HG03342 (cell line): ENCODE results near the gene PRR14.

ENCODE experiments used
- ATAC-seq: cut with Tn5 transposase; IDR thresholded peaks from one replicate; pipeline ENCODE4 v1.9.1; 2021; ENCODE audit warnings: mild to moderate bottlenecking, moderate library complexity; ENCODE audit not compliant: unreplicated experiment

Gene PRR14

DNA sequence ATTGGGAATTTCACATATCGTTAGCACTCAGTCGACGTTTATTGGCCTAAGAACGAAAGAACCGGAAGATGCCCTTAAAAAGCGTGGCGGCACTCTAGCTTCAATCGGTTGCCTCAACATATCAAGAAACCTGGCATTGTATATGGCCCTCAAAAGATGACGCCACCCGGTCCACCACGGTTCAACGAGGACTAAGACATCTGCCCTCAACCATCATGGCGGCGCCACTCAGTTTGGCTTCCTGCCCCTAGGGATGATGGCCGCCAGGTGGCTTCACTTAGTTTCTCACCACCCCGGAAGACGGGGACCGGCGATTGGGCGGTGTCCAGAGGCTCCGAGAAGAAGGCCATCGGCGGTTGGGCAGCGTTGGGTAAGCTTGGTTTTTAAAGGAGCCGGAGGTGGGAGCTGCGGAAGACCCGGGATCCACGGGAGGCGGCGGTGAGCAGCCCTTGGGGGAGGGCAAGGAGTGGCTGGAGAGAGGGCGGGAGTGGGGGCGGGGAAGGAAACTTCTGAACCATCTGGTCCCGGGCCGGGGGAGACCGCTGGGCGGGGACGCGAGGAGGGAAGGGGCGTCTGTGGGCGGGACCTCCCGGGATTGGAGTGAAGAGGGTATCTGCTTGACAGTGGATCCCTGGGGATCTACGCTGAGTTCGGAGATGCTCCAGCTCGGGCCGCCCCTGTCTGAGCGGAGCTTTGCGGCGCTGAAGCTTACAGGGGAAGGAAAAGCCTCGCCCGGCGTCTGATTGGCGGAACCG is at the start of gene PRR14:
Gene PRR14 (plus strand): TSS at position 592 of the 755 bp plus-strand sequence. CDS start 686 bp downstream, outside the sequence.
- ATAC-seq = peak; percentile 66

GRCh38 chr16:30601966-30602365 is 48.8 kb upstream of the PRR14 start:
- ATAC-seq = no peak

GRCh38 chr16:30602616-30603277 is 48.0 kb upstream of the PRR14 start:
- no peak for ATAC-seq

GRCh38 chr16:30603945-30604315 is 46.8 kb upstream of the PRR14 start:
- ATAC-seq = no peak

- ATAC-seq = no peak
Observed at GRCh38 chr16:30604316-30604947, 46.3 kb upstream of the PRR14 start.

DNA sequence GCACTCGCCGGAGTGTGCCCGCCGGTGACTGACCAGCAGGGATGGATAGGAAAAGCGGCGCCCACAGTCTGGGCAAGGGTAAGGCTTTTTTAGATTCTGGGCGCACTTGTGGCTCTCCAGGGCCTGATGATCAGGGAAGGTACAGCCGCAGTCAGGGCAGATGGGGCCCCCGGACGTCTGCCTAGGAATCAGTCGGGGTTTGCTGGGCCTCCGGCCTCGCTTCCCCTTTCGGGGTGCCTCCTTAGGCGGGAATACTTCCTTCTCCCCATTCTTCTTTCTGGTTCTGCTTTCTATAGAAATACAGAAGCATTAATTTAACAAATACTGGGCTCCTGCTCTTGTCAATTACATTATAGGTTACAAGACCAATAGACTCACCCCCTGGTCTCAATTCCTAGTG is 45.6 kb upstream of the PRR14 start:
- no peak for ATAC-seq

GRCh38 chr16:30606004-30606403 is 44.8 kb upstream of the PRR14 start:
- ATAC-seq = no peak

DNA sequence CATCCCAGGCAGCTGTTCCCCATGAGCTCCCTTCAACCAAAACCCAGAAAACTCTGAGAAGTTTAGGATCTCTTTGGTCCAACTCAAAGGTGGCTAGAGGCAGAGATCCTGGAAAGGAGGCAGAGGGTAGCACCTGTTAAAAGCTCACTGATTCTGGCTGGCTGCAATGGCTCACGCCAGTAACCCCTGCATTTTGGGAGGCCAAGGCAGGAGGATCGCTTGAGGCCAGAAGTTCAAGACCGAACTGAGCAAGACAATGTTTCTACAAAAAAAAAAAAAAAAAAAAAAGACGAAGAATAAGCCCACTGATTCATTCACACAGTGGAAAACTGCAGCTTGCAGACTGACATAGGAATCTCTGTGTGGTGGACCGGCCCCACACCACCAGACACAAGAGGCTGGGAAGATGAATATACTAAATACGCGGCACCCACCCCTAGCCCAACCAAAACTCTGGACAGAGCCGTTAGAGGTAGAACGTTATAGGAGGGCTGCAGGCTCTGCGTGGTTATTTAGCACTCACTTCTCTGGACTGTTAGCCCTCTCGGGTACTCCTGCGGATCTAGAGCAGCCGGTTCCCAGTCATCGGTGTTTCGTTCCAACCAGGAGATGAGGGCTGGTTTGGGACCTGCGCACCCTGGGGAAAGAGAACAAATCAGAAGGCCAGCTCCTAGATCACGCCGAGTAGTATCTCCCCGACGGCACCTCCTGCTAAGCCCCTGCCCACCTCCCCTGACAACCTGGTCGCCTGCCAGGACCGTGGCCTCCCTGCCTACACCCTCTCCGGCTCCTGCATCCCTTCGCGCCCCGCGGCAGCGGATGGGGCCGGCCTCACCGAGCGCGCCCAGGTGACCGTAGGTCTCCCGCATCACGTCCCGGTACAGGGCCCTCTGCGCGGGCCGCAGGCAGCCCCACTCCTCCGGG is 41.5 kb upstream of the PRR14 start:
- ATAC-seq = peak; percentile 39

DNA sequence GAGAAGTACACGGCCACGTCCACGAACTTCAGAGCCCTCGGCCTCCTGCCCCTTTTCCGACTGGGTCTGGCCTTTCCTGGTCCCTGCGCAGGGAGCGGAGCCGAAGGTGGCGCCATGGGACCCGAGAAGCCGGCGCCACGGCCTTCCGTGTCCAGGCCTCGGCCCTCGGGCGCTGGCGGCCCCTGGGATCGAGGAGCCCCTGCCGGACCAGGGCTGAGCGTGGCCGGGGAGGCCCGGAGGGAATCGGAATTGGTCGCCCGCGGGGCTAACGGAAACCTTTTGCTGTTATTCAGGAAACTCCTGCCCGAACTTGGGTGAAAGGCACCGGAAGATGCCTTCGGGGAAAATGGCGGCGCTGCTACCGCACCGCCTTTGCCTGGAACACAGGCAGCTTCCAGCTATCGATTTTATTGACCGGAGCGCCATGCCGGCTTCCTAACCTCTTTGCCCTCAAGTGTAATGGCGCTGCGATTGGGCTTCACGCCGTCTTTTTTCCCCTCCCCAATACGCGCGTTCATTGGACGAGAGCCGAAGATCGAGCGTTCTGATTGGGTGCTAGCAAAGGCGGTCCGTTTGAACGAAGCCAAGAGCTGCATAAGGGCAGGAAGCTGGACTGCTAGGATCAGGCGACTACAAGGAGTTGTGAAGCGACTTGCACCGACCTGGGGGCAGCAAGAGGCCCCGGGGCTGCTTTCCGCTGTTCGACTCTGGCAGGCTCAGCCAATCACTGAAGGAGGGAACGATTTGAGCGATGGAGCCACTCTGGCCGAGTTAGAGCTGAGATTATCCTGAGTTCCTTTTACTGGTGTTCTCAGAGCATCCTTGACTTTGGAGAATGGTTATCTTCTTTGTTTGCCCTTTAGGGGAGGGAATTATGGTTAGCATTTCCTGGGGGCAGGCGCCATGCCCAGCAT is 40.6 kb upstream of the PRR14 start, which contains the start of gene ZNF689:
Gene ZNF689 (minus strand): TSS at position 464 of the 914 bp plus-strand sequence. CDS start 348 bp downstream, at position 116.
- peak; percentile 80 for ATAC-seq

GRCh38 chr16:30615358-30616091 is 35.2 kb upstream of the PRR14 start:
- ATAC-seq = no peak

DNA sequence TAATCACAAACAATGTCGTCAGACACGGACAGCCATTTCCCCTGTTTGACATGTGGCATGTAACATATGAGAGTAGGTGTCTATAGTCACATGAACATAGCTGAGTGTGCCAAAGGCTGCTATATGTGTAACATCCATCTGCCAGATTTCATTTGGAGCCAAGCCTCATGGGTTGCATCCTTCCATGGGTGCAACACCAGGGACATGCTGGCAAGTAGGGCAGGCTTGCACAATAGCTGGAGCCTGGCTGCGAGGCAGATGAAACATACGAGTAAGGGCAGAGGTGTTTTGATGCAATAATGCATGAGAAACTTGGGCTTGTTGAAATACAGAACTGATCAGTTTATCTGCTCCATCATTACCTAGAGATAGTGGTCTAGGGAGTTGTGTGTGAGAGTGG is 31.6 kb upstream of the PRR14 start:
- no peak for ATAC-seq

DNA sequence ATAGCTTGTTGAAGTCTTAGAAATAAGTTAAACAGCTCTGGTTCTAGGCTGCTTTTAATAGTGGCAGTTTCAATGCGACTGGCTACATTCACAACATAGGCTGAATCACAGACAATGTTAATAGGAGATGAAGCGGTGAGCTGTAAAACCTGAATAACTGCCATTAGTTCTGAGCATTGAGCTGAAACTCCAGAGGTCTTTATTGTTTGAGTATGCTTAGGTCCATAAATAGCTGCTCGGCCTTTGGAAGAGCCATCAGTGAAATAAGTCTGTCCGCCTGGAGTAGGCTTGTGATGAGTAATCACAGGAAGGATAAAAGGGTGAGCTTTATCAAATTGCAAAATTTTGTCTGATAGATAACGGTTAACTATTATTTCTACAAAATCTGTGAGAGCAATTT is 31.1 kb upstream of the PRR14 start:
- ATAC-seq = no peak

DNA sequence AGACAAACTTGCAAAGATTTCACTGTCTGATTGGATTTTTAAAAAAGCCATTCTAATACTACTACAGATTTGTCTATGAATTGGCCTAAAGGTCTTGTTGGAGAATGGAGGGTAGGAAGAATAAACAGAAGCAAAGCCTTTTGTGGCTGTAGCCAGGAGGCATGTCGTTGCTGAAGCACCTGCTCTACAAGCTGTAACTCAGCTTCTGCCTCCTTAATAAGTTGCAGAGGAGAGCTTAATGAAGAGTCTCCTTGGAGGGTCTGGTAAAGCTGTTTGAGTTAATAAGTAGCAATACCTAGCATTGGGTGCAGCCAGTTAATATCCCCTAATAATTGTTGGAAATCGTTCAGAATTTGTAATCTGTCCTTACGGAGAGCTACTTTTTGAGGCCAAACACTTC is 30.6 kb upstream of the PRR14 start:
- no peak for ATAC-seq

DNA sequence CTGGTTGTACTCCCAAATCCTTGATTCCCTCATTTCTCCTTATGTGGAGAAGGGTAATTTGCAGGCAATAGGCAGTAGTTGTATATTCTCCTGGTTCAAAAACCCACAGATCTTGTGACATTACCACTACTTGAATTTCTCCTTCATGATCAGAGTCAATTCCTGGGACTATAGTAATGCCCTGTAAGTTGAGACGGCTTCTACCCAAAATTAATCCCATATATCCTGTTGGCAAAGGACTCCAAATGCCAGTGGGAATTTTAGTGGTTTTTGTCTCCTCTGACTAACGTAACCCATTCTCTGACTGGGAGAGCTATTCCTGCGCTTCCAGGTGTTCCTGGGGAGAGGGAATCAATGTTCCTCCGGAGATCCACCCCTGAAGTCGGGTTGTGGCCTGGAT is 29.0 kb upstream of the PRR14 start:
- ATAC-seq = no peak

GRCh38 chr16:30622455-30623032 is 28.2 kb upstream of the PRR14 start:
- no peak for ATAC-seq

DNA sequence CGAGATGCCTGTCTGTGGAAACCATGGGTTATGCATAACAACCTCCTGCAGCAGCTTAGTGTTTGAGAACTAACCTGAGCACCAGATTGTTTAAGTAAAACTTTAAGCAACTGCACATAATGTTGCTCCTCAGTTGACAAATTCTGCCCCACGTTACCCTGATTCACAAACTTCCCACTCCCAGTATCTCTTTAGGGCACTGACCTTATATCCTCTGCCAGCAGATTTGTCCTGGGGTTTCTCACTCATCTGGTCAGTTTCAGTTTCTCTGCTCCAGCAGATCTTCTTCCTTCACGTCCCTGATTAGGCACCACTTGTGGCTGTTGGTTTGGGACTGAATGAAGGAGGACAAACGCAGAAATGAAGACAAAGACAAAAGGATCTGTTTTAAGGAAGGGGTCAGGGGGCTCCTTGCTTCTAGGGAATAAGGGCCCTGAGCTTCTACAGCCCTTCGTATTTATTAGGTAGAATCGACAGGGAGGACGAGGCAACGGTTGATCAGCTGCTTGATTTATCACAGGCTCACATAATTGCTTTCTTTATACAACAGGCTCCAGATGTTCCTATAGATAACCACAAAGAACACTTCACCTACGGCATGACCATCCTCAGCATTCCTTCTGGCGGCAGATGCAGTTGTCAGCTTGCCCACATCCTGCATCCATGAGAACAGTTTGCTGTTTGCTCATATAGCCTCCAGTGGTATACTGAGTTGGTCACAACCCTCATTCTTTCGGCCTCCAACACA is 27.1 kb upstream of the PRR14 start:
- ATAC-seq = no peak

DNA sequence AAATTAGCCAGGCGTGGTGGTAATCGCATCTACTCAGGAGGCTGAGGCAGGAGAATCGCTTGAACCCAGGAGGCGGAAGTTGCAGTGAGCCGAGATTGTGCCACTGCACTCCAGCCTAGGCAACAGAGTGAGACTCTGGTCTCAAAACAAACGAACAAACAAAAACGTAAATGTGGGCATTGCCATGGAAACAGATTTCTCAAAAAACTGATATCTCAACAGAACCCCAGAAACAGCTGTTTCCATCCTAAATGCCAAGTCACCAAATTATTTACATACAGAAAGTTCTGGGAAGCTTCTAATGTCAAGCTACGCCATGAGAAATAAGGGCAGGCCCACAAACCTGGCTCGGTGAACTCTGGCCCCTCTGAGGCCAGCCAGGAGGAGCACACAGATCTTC is 24.5 kb upstream of the PRR14 start:
- no peak for ATAC-seq
